ENCODE data around the gene TMEM232.
"Not testable (repeated sequence)": the region's sequence is repeated elsewhere in the genome, so short reads cannot be mapped to it uniquely, and the experiment has no call there.

The TMEM232 gene

GRCh38 chr5:110726249-110727024 is at the start of gene TMEM232:
TSS of gene TMEM232 (minus strand) at chr5:110726671. CDS start at chr5:110667352, 59,319 bp downstream.
- DNase-seq, result no peak

- no peak for DNase-seq
These were observed 43.8 kb upstream of the TMEM232 start for GRCh38 chr5:110770286-110770685.

- DNase-seq, result no peak
These were observed 42.7 kb upstream of the TMEM232 start for GRCh38 chr5:110769000-110769681.

- DNase-seq, result no peak
These were observed 41.8 kb upstream of the TMEM232 start for GRCh38 chr5:110768138-110768860.

GRCh38 chr5:110760158-110760557 is 33.7 kb upstream of the TMEM232 start:
- DNase-seq, result no peak

GRCh38 chr5:110757118-110757729 is 30.8 kb upstream of the TMEM232 start:
- no peak for DNase-seq

GRCh38 chr5:110754181-110754580 is 27.7 kb upstream of the TMEM232 start:
- no peak for DNase-seq

- no peak for DNase-seq
These were observed 27.1 kb upstream of the TMEM232 start for GRCh38 chr5:110753600-110753999.

- no peak for DNase-seq
These were observed 26.5 kb upstream of the TMEM232 start for GRCh38 chr5:110752953-110753352.

GRCh38 chr5:110751902-110752762 is 25.7 kb upstream of the TMEM232 start:
- DNase-seq, result no peak

- DNase-seq, result peak; percentile 82
These were observed 12.6 kb upstream of the TMEM232 start, which contains the start of gene SLC25A46 for GRCh38 chr5:110738812-110739651. TSS of gene SLC25A46 (plus strand) at chr5:110739007. CDS start at chr5:110739120, 113 bp downstream.

GRCh38 chr5:110738503-110738811 is 12.0 kb upstream of the TMEM232 start:
- no peak for DNase-seq

GRCh38 chr5:110736753-110737152 is 10.3 kb upstream of the TMEM232 start:
- DNase-seq, result no peak

GRCh38 chr5:110735556-110735955 is 9.1 kb upstream of the TMEM232 start:
- DNase-seq, result no peak

- DNase-seq, result no peak
These were observed 7.6 kb upstream of the TMEM232 start for GRCh38 chr5:110734101-110734500.

- DNase-seq, result not testable (repeated sequence)
These were observed 5.0 kb upstream of the TMEM232 start for GRCh38 chr5:110731499-110731898.

- DNase-seq, result no peak
These were observed 499 bp upstream of the TMEM232 start for GRCh38 chr5:110727025-110727314.

- no peak for DNase-seq
These were observed 8.2 kb downstream of the TMEM232 start for GRCh38 chr5:110718311-110718710.

- DNase-seq, result no peak
These were observed 9.9 kb downstream of the TMEM232 start for GRCh38 chr5:110716247-110717245.

- no peak for DNase-seq
These were observed 19.1 kb downstream of the TMEM232 start for GRCh38 chr5:110707260-110707844.
